ENCODE data around the gene HS2ST1. TPM values are rescaled to one million over a fixed set of nuclear protein-coding genes. Genes with fewer than 3 reads are reported as not detected.

The HS2ST1 gene
- total and polyA plus RNA-seq, 4 donors = 5.4 to 11.8 (median 8.2) TPM

DNA sequence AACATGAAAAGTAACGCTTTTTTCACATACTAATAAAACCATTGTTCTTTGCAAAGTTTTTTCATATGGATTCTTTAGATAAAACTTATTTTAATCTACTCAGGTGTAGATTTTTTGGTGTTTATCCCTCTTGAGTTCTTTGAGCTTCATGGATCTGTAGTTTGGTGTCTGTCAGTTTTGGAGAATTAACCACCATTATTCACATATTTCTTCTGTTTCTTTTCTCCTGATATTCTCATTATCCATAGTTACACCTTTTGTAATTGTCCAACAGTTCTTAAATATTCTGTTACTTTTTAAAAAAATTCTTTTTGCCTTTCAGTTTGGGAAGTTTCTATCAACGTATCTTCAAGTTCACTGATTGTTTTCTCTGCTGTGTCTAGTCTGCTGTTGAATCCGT is 18.6 kb downstream of the HS2ST1 start:
- no peaks in the 10 kb centered on the region for H3K27me3 ChIP-seq (ENCODE audit: control insufficient read depth in 4 of 4, insufficient read depth in 4 of 4, low read length in 3 of 4)

DNA sequence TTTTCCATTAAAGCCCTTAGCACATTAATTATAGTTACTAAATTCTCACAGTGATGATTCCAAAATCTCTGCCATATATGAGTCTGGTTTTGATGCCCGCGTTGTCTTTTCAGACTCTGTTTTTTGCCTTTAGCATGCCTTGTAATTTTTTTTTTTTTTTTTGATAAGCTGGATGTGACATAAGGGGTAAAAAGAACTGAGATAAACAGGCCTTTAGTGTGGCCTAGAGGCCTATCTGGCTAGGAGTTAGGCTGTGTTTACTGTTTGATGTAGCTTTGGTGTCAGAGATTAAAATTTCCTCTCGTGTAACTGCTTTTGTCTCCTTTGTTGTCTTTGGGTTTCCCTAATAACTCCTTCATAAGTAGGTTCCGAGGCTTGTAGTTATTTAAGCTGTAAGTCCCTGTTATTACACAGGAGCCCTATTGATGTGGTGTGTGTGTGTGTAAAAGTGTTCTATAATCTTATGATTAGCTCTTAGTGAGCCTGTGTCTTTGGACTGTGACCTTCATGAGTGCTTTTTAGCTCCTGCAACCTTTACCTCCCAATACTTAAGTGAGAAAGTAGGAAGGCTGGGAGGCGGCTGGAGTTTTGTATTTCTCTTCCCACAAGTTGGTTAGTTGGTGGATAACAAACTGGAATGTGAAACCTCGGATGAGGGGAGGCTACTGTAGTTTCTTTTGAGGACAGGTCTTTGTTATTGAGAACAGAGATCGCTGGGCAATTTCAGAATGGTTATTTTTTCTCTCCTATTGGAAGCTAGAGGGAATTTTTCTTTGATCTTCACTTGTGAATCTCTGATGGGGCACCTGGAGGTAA is 19.3 kb downstream of the HS2ST1 start:
- no peak for DNase-seq (ENCODE audit: low spot score)
- Histone ChIP-seq H3K9ac (ENCODE audit: low read depth in 1 of 2, low read length in 2 of 2) (no peak overlapping the region), H3K27me3 (ENCODE audit: control insufficient read depth in 4 of 4, insufficient read depth in 4 of 4, low read length in 3 of 4) (no peaks in the 10 kb centered on the region), H3K27ac (ENCODE audit: low read depth in 1 of 2, low read length in 2 of 2) (no peak overlapping the region), H3K4me3 (ENCODE audit: low read depth in 1 of 3, low read length in 3 of 3) (no peak overlapping the region), H3K4me1 (ENCODE audit: control insufficient read depth in 4 of 4, insufficient read depth in 4 of 4, low read length in 3 of 4) (peaks cover 0 to 12% (median 5%) of the 10 kb centered on the region in 4 donors), H3K36me3 (ENCODE audit: control insufficient read depth in 4 of 4, insufficient read depth in 3 of 4, low read depth in 1 of 4, low read length in 3 of 4) (no peaks in the 10 kb centered on the region), H3K9me3 (ENCODE audit: control insufficient read depth in 4 of 4, low read length in 3 of 4) (no peaks in the 10 kb centered on the region)
- TF ChIP-seq, protein P1, sequence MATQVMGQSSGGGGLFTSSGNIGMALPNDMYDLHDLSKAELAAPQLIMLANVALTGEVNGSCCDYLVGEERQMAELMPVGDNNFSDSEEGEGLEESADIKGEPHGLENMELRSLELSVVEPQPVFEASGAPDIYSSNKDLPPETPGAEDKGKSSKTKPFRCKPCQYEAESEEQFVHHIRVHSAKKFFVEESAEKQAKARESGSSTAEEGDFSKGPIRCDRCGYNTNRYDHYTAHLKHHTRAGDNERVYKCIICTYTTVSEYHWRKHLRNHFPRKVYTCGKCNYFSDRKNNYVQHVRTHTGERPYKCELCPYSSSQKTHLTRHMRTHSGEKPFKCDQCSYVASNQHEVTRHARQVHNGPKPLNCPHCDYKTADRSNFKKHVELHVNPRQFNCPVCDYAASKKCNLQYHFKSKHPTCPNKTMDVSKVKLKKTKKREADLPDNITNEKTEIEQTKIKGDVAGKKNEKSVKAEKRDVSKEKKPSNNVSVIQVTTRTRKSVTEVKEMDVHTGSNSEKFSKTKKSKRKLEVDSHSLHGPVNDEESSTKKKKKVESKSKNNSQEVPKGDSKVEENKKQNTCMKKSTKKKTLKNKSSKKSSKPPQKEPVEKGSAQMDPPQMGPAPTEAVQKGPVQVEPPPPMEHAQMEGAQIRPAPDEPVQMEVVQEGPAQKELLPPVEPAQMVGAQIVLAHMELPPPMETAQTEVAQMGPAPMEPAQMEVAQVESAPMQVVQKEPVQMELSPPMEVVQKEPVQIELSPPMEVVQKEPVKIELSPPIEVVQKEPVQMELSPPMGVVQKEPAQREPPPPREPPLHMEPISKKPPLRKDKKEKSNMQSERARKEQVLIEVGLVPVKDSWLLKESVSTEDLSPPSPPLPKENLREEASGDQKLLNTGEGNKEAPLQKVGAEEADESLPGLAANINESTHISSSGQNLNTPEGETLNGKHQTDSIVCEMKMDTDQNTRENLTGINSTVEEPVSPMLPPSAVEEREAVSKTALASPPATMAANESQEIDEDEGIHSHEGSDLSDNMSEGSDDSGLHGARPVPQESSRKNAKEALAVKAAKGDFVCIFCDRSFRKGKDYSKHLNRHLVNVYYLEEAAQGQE (IDR thresholded peaks at IDR 0.05) = no peak
- TF ChIP-seq GABPA (IDR thresholded peaks at IDR 0.05 in 1 of 2, conservative IDR thresholded peaks at IDR 0.05 in 1 of 2) (no peak), HNF4A (conservative IDR thresholded peaks at IDR 0.05) (peak in 1 of 2 donors; percentile 3), TAF1 (conservative IDR thresholded peaks at IDR 0.05) (no peak)
- TF ChIP-seq, protein P2, sequence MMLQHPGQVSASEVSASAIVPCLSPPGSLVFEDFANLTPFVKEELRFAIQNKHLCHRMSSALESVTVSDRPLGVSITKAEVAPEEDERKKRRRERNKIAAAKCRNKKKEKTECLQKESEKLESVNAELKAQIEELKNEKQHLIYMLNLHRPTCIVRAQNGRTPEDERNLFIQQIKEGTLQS (IDR thresholded peaks at IDR 0.05) = no peak
- WGBS = 80% methylated on average over 7 of the region's 7 CpGs

More for the DNA sequence above, 18.6 kb downstream of the HS2ST1 start:
- Histone ChIP-seq H3K9me3 (ENCODE audit: control insufficient read depth in 4 of 4, low read length in 3 of 4) (no peaks in the 10 kb centered on the region), H3K4me1 (ENCODE audit: control insufficient read depth in 4 of 4, insufficient read depth in 4 of 4, low read length in 3 of 4) (peaks cover 0 to 8% (median under 1%) of the 10 kb centered on the region in 4 donors), H3K27ac (ENCODE audit: low read depth in 1 of 2, low read length in 2 of 2) (no peak overlapping the region), H3K9ac (ENCODE audit: low read depth in 1 of 2, low read length in 2 of 2) (no peak overlapping the region), H3K36me3 (ENCODE audit: control insufficient read depth in 4 of 4, insufficient read depth in 3 of 4, low read depth in 1 of 4, low read length in 3 of 4) (no peaks in the 10 kb centered on the region), H3K4me3 (ENCODE audit: low read depth in 1 of 3, low read length in 3 of 3) (no peak overlapping the region)
- DNase-seq (ENCODE audit: low spot score) = no peak
- WGBS = 98% methylated on average over 3 of the region's 3 CpGs
- TF ChIP-seq RAD21 (IDR thresholded peaks at IDR 0.05) = no peak
- TF ChIP-seq FOXA2 (IDR thresholded peaks at IDR 0.05) = no peak
- TF ChIP-seq, protein P2 (IDR thresholded peaks at IDR 0.05) = no peak
- no peak for TF ChIP-seq EGR1 (IDR thresholded peaks at IDR 0.05; ENCODE audit: low read depth in 2 of 2)
- TF ChIP-seq, protein P3, sequence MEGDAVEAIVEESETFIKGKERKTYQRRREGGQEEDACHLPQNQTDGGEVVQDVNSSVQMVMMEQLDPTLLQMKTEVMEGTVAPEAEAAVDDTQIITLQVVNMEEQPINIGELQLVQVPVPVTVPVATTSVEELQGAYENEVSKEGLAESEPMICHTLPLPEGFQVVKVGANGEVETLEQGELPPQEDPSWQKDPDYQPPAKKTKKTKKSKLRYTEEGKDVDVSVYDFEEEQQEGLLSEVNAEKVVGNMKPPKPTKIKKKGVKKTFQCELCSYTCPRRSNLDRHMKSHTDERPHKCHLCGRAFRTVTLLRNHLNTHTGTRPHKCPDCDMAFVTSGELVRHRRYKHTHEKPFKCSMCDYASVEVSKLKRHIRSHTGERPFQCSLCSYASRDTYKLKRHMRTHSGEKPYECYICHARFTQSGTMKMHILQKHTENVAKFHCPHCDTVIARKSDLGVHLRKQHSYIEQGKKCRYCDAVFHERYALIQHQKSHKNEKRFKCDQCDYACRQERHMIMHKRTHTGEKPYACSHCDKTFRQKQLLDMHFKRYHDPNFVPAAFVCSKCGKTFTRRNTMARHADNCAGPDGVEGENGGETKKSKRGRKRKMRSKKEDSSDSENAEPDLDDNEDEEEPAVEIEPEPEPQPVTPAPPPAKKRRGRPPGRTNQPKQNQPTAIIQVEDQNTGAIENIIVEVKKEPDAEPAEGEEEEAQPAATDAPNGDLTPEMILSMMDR (IDR thresholded peaks at IDR 0.05; ENCODE audit: low read depth, low read length, missing input control) = no peak
- no peak for TF ChIP-seq HNF4G (IDR thresholded peaks at IDR 0.05)
- no peak for TF ChIP-seq MAX (IDR thresholded peaks at IDR 0.05)
- TF ChIP-seq NR2F2 (IDR thresholded peaks at IDR 0.05) = no peak
- TF ChIP-seq TAF1 (conservative IDR thresholded peaks at IDR 0.05) = no peak
- TF ChIP-seq YY1 (IDR thresholded peaks at IDR 0.05) = no peak
- no peak for TF ChIP-seq FOXA1 (IDR thresholded peaks at IDR 0.05)
- no peak for TF ChIP-seq GABPA (IDR thresholded peaks at IDR 0.05 in 1 of 2, conservative IDR thresholded peaks at IDR 0.05 in 1 of 2)
- no peak for TF ChIP-seq SP1 (IDR thresholded peaks at IDR 0.05)
- no peak for TF ChIP-seq HNF4A (conservative IDR thresholded peaks at IDR 0.05)
- TF ChIP-seq, protein P1 (IDR thresholded peaks at IDR 0.05) = no peak
- no peak for TF ChIP-seq RXRA (IDR thresholded peaks at IDR 0.05)
- no peak for TF ChIP-seq JUND (IDR thresholded peaks at IDR 0.05)

All from liver (tissue), 9 donors.